Stimulated activated CD8-positive, alpha-beta memory T cell treated with anti-CD3 and anti-CD28 coated beads, Interleukin-15, amount 100 ng/mL, for 4 hours (primary cell): ENCODE measurements around the gene PGAP1.

ENCODE experiments used
- DNase-seq, 2 donors: peaks; one replicate each; pipeline ENCODE4 v3.0.0-alpha.2; 2020; ENCODE audit warnings: low read depth in 2 of 2

Gene PGAP1

DNA sequence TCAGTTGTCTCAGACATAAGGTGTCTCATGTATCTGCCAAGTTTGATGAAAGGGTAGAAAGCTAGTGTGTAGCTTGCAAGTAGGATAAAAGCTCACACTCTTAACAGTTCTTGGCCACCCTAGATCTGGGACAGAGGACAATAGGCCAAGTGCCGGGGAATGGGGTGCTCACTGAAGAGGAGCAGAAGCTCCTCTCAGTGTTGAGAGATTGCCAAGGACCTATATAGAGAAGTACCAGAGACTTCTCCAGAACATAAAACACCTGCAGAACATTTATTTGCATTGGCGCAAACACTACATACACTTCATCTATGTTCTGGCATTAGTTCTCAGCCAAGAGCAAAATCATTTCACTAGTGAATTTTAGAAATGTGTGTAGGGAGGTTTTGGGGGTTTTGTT is 124.1 kb downstream of the PGAP1 start:
- no peak for DNase-seq

DNA sequence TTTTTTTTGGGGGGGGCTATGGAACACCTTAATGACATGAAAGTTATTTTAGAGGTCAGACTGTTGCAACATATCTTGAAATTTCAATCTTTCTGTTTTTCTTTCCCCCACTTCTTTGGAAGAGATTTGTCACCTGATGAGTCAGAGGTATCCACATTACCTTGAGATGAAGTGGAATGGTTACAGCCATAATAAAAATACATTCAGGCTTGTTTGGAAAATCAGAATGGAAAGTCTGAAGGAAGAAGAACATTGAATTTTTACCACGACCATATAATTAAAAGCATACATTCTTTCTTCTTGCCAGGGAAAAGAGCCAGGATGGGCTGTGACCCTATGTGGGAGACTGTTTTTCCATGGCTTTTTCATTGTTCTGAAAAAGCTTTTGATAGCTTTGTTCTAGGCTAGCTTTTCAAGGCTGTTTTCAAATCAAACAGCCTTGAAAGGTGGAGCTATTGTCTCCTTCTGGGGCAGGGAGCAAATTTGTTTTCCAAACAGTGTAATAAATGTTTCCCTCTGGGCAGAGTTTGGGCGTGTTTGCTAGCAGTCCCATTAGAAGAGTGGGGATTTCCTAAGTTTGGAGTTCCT is 124.7 kb downstream of the PGAP1 start:
- no peak for DNase-seq

DNA sequence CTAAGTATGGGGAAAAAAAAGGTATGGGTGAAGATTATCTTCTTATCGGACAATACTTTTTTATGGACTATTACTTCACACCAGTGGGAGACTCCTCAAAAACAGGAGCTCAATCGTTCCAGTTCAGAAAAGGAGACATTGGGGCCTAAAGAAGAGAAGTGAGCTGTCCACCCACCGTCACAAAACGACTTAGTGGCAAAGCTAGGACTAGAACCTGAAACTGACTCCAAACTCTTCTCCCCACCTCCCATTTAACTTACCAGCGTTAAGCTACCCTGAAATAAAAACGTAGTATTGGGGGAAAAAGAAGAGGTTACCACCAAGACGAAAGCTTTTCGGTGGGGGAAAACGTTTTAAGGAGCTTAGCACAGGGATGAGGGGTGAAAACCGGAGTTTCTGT is 127.5 kb downstream of the PGAP1 start:
- DNase-seq, result no peak

DNA sequence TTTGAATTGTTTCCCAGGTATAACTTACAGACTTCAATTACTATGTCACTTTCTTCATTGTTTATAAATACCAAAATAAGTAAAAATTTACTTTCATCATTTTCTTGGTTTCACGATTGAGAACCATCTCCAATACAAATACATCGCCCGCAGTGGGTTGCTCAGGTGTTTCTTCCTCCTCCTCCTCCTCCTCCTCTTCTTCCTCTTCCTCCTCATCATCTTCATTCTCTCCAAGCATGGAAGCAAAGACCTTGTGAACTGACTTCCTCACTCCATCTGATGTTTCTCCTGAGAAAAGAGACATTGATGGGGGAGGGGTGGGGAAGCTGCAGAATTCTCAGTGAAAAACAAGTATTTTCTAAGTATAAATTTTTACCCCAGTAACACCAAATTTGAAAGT is 133.6 kb downstream of the PGAP1 start:
- DNase-seq, result no peak

DNA sequence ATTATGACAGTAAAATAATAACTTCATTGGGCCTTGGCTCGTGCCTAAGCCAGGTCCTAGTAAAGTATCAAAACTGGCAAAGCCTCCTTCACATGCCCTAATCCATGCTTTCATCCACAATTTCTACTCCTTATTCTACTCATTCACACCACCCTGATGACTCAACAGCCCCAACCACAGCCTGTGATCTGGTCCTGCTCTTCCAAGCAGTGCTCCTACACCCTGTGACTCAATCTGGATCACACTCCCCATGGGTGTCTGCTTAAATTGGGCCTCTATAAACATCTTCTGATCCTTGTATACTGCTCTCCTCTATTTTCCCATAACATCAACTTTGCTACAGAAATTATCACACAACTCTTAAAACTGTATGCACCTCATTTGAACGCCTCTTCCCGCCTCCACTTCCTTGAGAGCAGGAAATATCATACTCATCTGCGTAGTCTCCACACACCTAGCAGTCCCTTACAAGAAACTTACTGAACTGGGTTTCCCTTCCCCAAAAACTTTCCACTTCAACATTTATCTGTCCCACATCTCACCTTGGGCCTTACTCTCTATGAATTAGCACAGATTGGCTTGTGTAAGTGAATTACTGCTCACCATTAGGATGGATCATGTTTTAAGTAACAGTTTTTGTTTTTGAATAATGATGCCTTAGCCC is 142.9 kb downstream of the PGAP1 start:
- no peak for DNase-seq
